Lower leg skin (tissue), 4 donors: Measurements from ENCODE around the gene CNTNAP4. TPM values are rescaled to one million over a fixed set of nuclear protein-coding genes. Genes with fewer than 3 reads are reported as not detected.

Source experiments
- DNase-seq, 2 donors: peaks; one replicate each; pipeline ENCODE4 v3.0.0-alpha.2; 2019; ENCODE audit warnings: low spot score in 2 of 2
- H3K4me3 ChIP-seq: fragments of 200-600 bp; sonication (generic); 2 replicates; pipeline ENCODE4 v1.5.1; 2017; ENCODE audit warnings: mild to moderate bottlenecking, low read depth; ENCODE audit not compliant: poor library complexity, severe bottlenecking
- CTCF ChIP-seq, 3 donors: fragments of 450-650 bp; IDR thresholded peaks; one replicate each; pipeline ENCODE4 v1.5.1; 2016; ENCODE audit warnings: antibody characterized with exemption in 3 of 3, mild to moderate bottlenecking in 3 of 3, moderate library complexity in 2 of 3
- POLR2A ChIP-seq, 2 donors: fragments of 450-650 bp; IDR thresholded peaks; one replicate each; pipeline ENCODE4 v1.6.1; 2016 to 2017; ENCODE audit warnings: antibody characterized with exemption in 2 of 2, mild to moderate bottlenecking in 1 of 2, moderate library complexity in 1 of 2
- WGBS, 2 donors: methylation state at CpG; one replicate each; pipeline ENCODE4 v1.1.5; 2018; 5-methylcytosine and 5-hydroxymethylcytosine counted together
- intact Hi-C: fragments of 100-400 bp; cut with DNase I; formaldehyde crosslinking; loops from one replicate; pipeline ENCODE4 v1.15.0; 2023; ENCODE audit warnings: low total_unique reads
- total RNA-seq, 4 donors: library from RNA; depleted of rRNA; stranded (reverse); fragments of >200 nt; gene quantifications; one replicate each; pipeline ENCODE4 v1.1.0, GENCODE V29; 2016

CNTNAP4 gene
- total RNA-seq, 4 donors from 2014 or later: not detected

GRCh38 chr16:76390476-76390875 lies 113.3 kb downstream of the CNTNAP4 start:
- no peak for DNase-seq
- WGBS, 2 donors: 46 to 78% methylated on average over 1 of the region's 1 CpG
- TF ChIP-seq CTCF (IDR thresholded peaks at IDR 0.05) (no peak), POLR2A (IDR thresholded peaks at IDR 0.05) (no peak)

GRCh38 chr16:76396977-76397376 lies 119.8 kb downstream of the CNTNAP4 start:
- TF ChIP-seq POLR2A (IDR thresholded peaks at IDR 0.05) (no peak), CTCF (IDR thresholded peaks at IDR 0.05) (no peak)
- WGBS, 2 donors: 70 to 85% methylated on average over 4 of the region's 4 CpGs
- intact Hi-C loops: no loop called here
- no peak for DNase-seq
- no peak overlapping the region for H3K4me3 ChIP-seq

More at GRCh38 chr16:76390476-76390875, 113.3 kb downstream of the CNTNAP4 start:
- intact Hi-C loops: no loop called here
- no peak overlapping the region for H3K4me3 ChIP-seq

- H3K4me3 ChIP-seq: no peak overlapping the region
- DNase-seq: no peak
- WGBS, 2 donors: 42 to 73% methylated on average over 1 of the region's 1 CpG
- TF ChIP-seq CTCF (IDR thresholded peaks at IDR 0.05): no peak
- no peak for TF ChIP-seq POLR2A (IDR thresholded peaks at IDR 0.05)
- intact Hi-C loops: no loop called here
These were observed 132.5 kb downstream of the CNTNAP4 start for GRCh38 chr16:76409706-76410105.

GRCh38 chr16:76421571-76421970 lies 144.4 kb downstream of the CNTNAP4 start:
- 26 to 30% methylated on average over 2 of the region's 2 CpGs for WGBS, 2 donors
- no peak for DNase-seq
- no peak overlapping the region for H3K4me3 ChIP-seq
- TF ChIP-seq POLR2A (IDR thresholded peaks at IDR 0.05) (no peak), CTCF (IDR thresholded peaks at IDR 0.05) (no peak)
- intact Hi-C loops: no loop called here

- 88 to 93% methylated on average over 5 of the region's 5 CpGs for WGBS, 2 donors
- no peak overlapping the region for H3K4me3 ChIP-seq
- intact Hi-C loops: no loop called here
- TF ChIP-seq POLR2A (IDR thresholded peaks at IDR 0.05) (no peak), CTCF (IDR thresholded peaks at IDR 0.05) (no peak)
- no peak for DNase-seq
These were observed 151.7 kb downstream of the CNTNAP4 start for GRCh38 chr16:76428858-76429257.

GRCh38 chr16:76441391-76441790 lies 164.2 kb downstream of the CNTNAP4 start:
- DNase-seq: no peak
- intact Hi-C loops: no loop called here
- TF ChIP-seq CTCF (IDR thresholded peaks at IDR 0.05) (no peak), POLR2A (IDR thresholded peaks at IDR 0.05) (no peak)
- no peak overlapping the region for H3K4me3 ChIP-seq
- WGBS, 2 donors: 83 to 88% methylated on average over 3 of the region's 3 CpGs
